ENCODE results near the gene OXSR1.

Gene OXSR1

DNA sequence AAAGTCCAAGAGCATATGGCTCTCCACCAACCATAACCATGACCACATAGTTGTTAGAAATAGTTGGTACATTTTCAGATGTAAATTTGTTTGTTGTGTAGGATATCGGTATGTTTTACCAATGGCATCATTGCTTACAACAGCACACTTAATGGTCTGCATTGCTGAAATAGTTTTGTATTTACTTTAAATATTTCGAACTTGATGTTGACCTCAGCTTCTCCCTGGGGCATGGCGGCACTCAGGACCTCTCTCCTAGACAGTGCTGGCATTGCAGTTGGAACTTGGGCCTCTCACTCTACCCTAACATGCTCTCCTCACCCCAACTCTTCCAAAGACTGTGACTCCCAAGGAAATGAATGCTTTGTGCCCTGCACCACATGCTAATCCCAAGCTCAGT, 105.3 kb downstream of the OXSR1 start:
- Histone ChIP-seq H4K20me1 (ENCODE audit: insufficient read depth, low read length, poor library complexity, severe bottlenecking) (no peaks in the 10 kb centered on the region), H3F3A (ENCODE audit: low read depth) (no peaks in the 10 kb centered on the region), H2AFZ (ENCODE audit: low read length) (no peak overlapping the region), H3K9me3 (ENCODE audit: insufficient read depth, low read depth, low read length) (no peaks in the 10 kb centered on the region), H3K4me3 (ENCODE audit: low read length, poor library complexity, severe bottlenecking) (no peak overlapping the region), H3K27me3 (ENCODE audit: insufficient read depth, low read length, poor library complexity, severe bottlenecking) (no peaks in the 10 kb centered on the region), H3K9ac (ENCODE audit: low read depth, low read length, poor library complexity, severe bottlenecking) (no peak overlapping the region), H3K9me2 (replicated peaks; ENCODE audit: low read depth, low read length) (no peaks in the 10 kb centered on the region), H3K36me3 (ENCODE audit: insufficient read depth, low read length) (no peaks in the 10 kb centered on the region), H3K4me2 (ENCODE audit: low read depth, low read length, poor library complexity, severe bottlenecking) (no peak overlapping the region), H3K79me2 (ENCODE audit: insufficient read depth, low read length) (no peaks in the 10 kb centered on the region), H3K4me1 (ENCODE audit: insufficient read depth, low read length, poor library complexity, severe bottlenecking) (peaks cover 16% of the 10 kb centered on the region)
- TF ChIP-seq EZH2phosphoT487 (IDR thresholded peaks at IDR 0.05; ENCODE audit: borderline replicate concordance), result no peak
- TF ChIP-seq, protein P1, sequence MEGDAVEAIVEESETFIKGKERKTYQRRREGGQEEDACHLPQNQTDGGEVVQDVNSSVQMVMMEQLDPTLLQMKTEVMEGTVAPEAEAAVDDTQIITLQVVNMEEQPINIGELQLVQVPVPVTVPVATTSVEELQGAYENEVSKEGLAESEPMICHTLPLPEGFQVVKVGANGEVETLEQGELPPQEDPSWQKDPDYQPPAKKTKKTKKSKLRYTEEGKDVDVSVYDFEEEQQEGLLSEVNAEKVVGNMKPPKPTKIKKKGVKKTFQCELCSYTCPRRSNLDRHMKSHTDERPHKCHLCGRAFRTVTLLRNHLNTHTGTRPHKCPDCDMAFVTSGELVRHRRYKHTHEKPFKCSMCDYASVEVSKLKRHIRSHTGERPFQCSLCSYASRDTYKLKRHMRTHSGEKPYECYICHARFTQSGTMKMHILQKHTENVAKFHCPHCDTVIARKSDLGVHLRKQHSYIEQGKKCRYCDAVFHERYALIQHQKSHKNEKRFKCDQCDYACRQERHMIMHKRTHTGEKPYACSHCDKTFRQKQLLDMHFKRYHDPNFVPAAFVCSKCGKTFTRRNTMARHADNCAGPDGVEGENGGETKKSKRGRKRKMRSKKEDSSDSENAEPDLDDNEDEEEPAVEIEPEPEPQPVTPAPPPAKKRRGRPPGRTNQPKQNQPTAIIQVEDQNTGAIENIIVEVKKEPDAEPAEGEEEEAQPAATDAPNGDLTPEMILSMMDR (conservative IDR thresholded peaks at IDR 0.05; ENCODE audit: low read length), result no peak

DNA sequence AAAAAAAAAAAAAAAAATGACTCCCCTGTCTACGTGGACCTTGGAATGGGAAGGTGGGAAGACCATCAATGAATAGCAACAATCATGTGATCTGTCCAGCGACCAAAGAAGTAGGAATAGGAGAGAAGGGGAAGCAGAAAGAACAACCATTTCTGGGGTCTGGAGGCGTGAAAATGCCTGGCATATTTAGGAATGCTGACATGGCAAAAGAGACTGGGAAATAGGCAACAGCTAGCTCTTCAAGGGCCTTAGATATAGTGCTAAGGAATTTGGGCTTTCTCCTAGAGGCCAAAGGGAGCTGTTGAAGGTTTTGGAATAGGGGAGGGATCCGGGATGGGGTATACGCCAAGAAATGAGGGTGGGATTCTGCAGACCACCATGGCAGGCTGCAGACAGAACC, 106.2 kb downstream of the OXSR1 start:
- no peaks in the 10 kb centered on the region for H3K79me2 ChIP-seq (ENCODE audit: insufficient read depth, low read length)
- H4K20me1 ChIP-seq (ENCODE audit: insufficient read depth, low read length, poor library complexity, severe bottlenecking), result no peaks in the 10 kb centered on the region
- no peak overlapping the region for H3K4me3 ChIP-seq (ENCODE audit: low read length, poor library complexity, severe bottlenecking)
- H3K27me3 ChIP-seq (ENCODE audit: insufficient read depth, low read length, poor library complexity, severe bottlenecking), result no peaks in the 10 kb centered on the region
- H3K9me2 ChIP-seq (replicated peaks; ENCODE audit: low read depth, low read length), result no peaks in the 10 kb centered on the region
- H3K36me3 ChIP-seq (ENCODE audit: insufficient read depth, low read length), result no peaks in the 10 kb centered on the region
- no peaks in the 10 kb centered on the region for H3F3A ChIP-seq (ENCODE audit: low read depth)
- H3K4me1 ChIP-seq (ENCODE audit: insufficient read depth, low read length, poor library complexity, severe bottlenecking), result peaks cover 16% of the 10 kb centered on the region
- no peak overlapping the region for H3K9ac ChIP-seq (ENCODE audit: low read depth, low read length, poor library complexity, severe bottlenecking)
- H3K9me3 ChIP-seq (ENCODE audit: insufficient read depth, low read depth, low read length), result no peaks in the 10 kb centered on the region
- no peak overlapping the region for H2AFZ ChIP-seq (ENCODE audit: low read length)
- no peak overlapping the region for H3K4me2 ChIP-seq (ENCODE audit: low read depth, low read length, poor library complexity, severe bottlenecking)
- TF ChIP-seq, protein P1 (conservative IDR thresholded peaks at IDR 0.05; ENCODE audit: low read length), result no peak
- TF ChIP-seq EZH2phosphoT487 (IDR thresholded peaks at IDR 0.05; ENCODE audit: borderline replicate concordance), result no peak

DNA sequence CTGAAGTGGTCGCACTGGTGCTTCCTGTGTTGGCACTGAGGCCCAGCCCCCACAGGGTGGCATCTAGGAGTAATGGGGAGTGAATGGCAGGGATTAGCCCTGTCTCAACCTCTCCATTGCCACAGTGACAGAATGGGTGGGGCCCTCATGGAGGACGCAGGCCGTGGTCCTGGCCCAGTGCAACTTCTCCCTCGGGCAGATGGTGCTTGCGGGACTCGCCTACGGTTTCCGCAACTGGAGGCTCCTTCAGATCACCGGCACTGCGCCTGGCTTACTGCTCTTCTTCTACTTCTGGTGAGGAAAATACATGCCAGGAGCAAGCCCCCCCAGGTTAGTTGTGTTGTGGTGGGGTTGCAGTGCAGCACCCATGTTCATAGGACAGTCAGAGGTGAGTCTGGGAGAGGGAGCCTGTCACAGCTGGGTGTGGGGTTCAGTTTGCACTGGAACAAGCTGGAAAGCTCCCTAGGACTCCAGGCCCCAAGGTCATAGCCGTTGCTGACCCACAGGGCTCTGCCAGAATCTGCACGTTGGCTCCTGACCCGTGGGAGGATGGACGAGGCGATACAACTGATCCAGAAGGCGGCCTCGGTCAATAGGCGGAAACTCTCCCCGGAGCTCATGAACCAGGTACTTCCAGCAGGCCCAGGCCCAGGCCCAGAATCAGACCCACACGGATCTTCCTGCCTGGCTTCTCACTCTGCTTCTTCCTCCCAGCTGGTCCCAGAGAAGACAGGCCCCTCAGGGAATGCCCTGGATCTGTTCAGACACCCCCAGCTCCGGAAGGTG, 109.7 kb downstream of the OXSR1 start:
- no peaks in the 10 kb centered on the region for H3K9me2 ChIP-seq (replicated peaks; ENCODE audit: low read depth, low read length)
- H3K27me3 ChIP-seq (ENCODE audit: insufficient read depth, low read length, poor library complexity, severe bottlenecking), result no peaks in the 10 kb centered on the region
- H3K4me1 ChIP-seq (ENCODE audit: insufficient read depth, low read length, poor library complexity, severe bottlenecking), result no peaks in the 10 kb centered on the region
- H2AFZ ChIP-seq (ENCODE audit: low read length), result no peak overlapping the region
- H3K9me3 ChIP-seq (ENCODE audit: insufficient read depth, low read depth, low read length), result no peaks in the 10 kb centered on the region
- no peaks in the 10 kb centered on the region for H4K20me1 ChIP-seq (ENCODE audit: insufficient read depth, low read length, poor library complexity, severe bottlenecking)
- H3K36me3 ChIP-seq (ENCODE audit: insufficient read depth, low read length), result no peaks in the 10 kb centered on the region
- no peaks in the 10 kb centered on the region for H3K79me2 ChIP-seq (ENCODE audit: insufficient read depth, low read length)
- no peak overlapping the region for H3K4me2 ChIP-seq (ENCODE audit: low read depth, low read length, poor library complexity, severe bottlenecking)
- TF ChIP-seq, protein P1 (conservative IDR thresholded peaks at IDR 0.05; ENCODE audit: low read length), result no peak
- no peak for TF ChIP-seq EZH2phosphoT487 (IDR thresholded peaks at IDR 0.05; ENCODE audit: borderline replicate concordance)
- no peaks in the 10 kb centered on the region for H3F3A ChIP-seq (ENCODE audit: low read depth)
- H3K9ac ChIP-seq (ENCODE audit: low read depth, low read length, poor library complexity, severe bottlenecking), result no peak overlapping the region
- H3K4me3 ChIP-seq (ENCODE audit: low read length, poor library complexity, severe bottlenecking), result no peak overlapping the region

Data from Loucy (cell line).